ENCODE data around the gene BMP6.

- TF ChIP-seq CTCF (IDR thresholded peaks at IDR 0.05): no peak
- TF ChIP-seq EP300 (IDR thresholded peaks at IDR 0.05): no peak
- no peak for TF ChIP-seq POLR2A (IDR thresholded peaks at IDR 0.05)
These were observed 100.1 kb downstream of the BMP6 start for GRCh38 chr6:7825986-7826385.

Data from ovary (tissue), 3 donors.